ENCODE data around the gene USP3. TPM values are rescaled to one million over a fixed set of nuclear protein-coding genes. Genes with fewer than 3 reads are reported as not detected.
A peak's percentile ranks its signal among the peaks of the same experiment; 100 is the strongest.

Gene USP3
- total RNA-seq, 2 donors from 2014 or later = 44.2 to 45.8 TPM

GRCh38 chr15:63628123-63628822 lies 123.9 kb downstream of the USP3 start:
- H3K27ac ChIP-seq = no peak overlapping the region
- no peaks in the 10 kb centered on the region for H3K27me3 ChIP-seq (replicated peaks; ENCODE audit: insufficient read depth)
- TF ChIP-seq CTCF (IDR thresholded peaks at IDR 0.05) (no peak), POLR2A (IDR thresholded peaks at IDR 0.05) (no peak), POLR2AphosphoS5 (IDR thresholded peaks at IDR 0.05) (no peak)
- H3K36me3 ChIP-seq = peaks cover 0 to 9% of the 10 kb centered on the region in 2 donors
- DNase-seq (ENCODE audit: low spot score) = no peak
- WGBS = 80% methylated on average over 13 of the region's 13 CpGs
- no peak overlapping the region for H3K4me3 ChIP-seq
- H3K9me3 ChIP-seq = no peaks in the 10 kb centered on the region
- H3K4me1 ChIP-seq (replicated peaks) = no peaks in the 10 kb centered on the region
- intact Hi-C loops (cut with DNase I) = no loop called here

DNA sequence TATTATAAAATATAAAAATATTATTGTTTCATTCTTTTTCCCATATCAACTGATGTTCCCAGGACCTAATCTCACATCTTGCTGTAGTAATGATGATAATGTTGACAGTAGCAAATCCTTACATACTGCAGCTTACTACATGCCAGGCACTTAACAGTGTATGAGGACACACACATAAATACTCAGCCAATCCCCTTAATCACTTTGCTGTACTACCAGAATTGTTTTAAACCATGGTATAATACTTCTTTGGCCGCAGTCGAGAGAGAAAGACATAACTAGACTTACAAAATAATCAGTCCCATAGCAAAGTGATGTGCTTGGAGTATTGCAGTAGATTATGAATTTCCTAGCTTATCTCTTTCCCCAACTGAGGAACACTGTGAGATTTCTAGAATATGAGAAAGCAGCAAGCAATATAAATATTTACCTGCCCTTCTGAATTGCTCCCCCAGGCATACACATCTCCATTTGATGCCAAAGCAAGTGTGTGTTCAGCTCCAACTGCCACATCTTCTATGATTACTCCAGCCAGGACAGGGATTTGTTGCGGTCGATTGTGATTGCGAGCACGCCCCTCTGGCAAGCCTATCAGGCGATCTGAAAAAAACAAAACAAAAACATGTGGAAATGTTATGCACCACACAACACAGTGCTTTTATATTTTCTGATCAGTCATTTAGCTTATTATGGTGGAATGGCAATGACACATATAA lies 125.8 kb downstream of the USP3 start:
- Histone ChIP-seq H3K4me3 (no peak overlapping the region), H3K27me3 (replicated peaks; ENCODE audit: insufficient read depth) (no peaks in the 10 kb centered on the region), H3K36me3 (no peaks in the 10 kb centered on the region), H3K4me1 (replicated peaks) (no peaks in the 10 kb centered on the region), H3K9me3 (no peaks in the 10 kb centered on the region), H3K27ac (no peak overlapping the region)
- DNase-seq (ENCODE audit: low spot score) = no peak
- intact Hi-C loops (cut with DNase I) = no loop called here
- WGBS = 89% methylated on average over 7 of the region's 7 CpGs
- TF ChIP-seq CTCF (IDR thresholded peaks at IDR 0.05) (no peak), POLR2AphosphoS5 (IDR thresholded peaks at IDR 0.05) (no peak), POLR2A (IDR thresholded peaks at IDR 0.05) (no peak)

DNA sequence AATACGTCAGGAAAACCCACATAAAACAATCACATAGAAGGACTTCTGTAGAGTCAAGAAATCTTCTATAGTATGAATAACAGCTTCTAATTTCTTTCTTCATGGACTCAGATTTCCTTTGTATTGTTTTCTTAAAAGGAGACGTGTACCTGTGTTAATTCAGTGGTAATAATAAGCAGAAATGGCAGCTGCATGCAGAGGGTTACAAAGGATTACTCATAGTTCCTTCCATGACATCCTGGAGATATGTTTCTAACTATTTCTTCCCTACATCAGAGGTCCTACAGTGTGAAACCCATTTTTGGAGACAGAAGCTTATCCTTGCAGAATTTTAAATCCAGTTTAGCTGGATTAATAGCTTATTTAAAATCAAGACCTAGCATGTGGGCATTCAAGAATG lies 128.9 kb downstream of the USP3 start:
- no peak overlapping the region for H3K4me3 ChIP-seq
- H3K27ac ChIP-seq = peak overlapping the region in 1 of 2 donors; percentile 18
- DNase-seq (ENCODE audit: low spot score) = no peak
- intact Hi-C loops (cut with DNase I) = no loop called here
- H3K9me3 ChIP-seq = no peaks in the 10 kb centered on the region
- no peaks in the 10 kb centered on the region for H3K36me3 ChIP-seq
- TF ChIP-seq CTCF (IDR thresholded peaks at IDR 0.05) = no peak
- TF ChIP-seq POLR2A (IDR thresholded peaks at IDR 0.05) = no peak
- no peak for TF ChIP-seq POLR2AphosphoS5 (IDR thresholded peaks at IDR 0.05)
- no peaks in the 10 kb centered on the region for H3K4me1 ChIP-seq (replicated peaks)
- WGBS = 48% methylated on average over 2 of the region's 2 CpGs
- no peaks in the 10 kb centered on the region for H3K27me3 ChIP-seq (replicated peaks; ENCODE audit: insufficient read depth)

DNA sequence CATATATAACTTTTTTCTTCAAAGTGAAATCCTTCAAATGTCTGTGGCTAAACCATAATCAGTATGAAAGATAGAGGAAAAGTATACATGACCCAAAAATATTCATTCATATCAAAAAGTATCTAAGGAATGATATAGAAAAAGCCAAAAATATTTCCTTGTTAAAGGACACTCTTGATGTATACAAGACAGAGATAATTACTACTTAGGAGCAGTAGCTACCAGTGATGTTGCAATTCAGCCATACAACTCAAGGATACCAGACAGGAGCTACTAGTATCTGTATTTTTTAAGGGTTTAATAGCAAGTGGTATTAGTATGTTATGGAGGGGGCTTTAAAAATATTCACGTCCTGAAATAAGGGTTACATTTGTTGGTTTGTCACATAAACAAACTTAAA lies 129.8 kb downstream of the USP3 start:
- Histone ChIP-seq H3K9me3 (no peaks in the 10 kb centered on the region), H3K4me1 (replicated peaks) (no peaks in the 10 kb centered on the region), H3K4me3 (no peak overlapping the region), H3K27ac (no peak overlapping the region), H3K36me3 (no peaks in the 10 kb centered on the region), H3K27me3 (replicated peaks; ENCODE audit: insufficient read depth) (no peaks in the 10 kb centered on the region)
- TF ChIP-seq CTCF (IDR thresholded peaks at IDR 0.05) (no peak), POLR2AphosphoS5 (IDR thresholded peaks at IDR 0.05) (no peak), POLR2A (IDR thresholded peaks at IDR 0.05) (no peak)
- DNase-seq (ENCODE audit: low spot score) = no peak
- intact Hi-C loops (cut with DNase I) = no loop called here
- WGBS = 90% methylated on average over 1 of the region's 1 CpG
